Raji (cell line): ENCODE measurements around the gene INTS13.

Experiments used
- POLR2A ChIP-seq: IDR thresholded peaks from 2 replicates; pipeline ENCODE4 v1.6.1; 2011; ENCODE audit warnings: low read depth, low read length, control low read depth; ENCODE audit not compliant: insufficient read depth

INTS13 gene

GRCh38 chr12:26939192-26939832 is 1.5 kb upstream of the INTS13 start:
- no peak for TF ChIP-seq POLR2A

- TF ChIP-seq POLR2A: no peak
Observed at GRCh38 chr12:26938701-26939062, 901 bp upstream of the INTS13 start.

- TF ChIP-seq POLR2A: no peak
Observed at GRCh38 chr12:26937443-26937862, 328 bp downstream of the INTS13 start.

GRCh38 chr12:26936559-26937442 is 980 bp downstream of the INTS13 start:
- no peak for TF ChIP-seq POLR2A

- no peak for TF ChIP-seq POLR2A
Observed at GRCh38 chr12:26935636-26936378, 2.0 kb downstream of the INTS13 start.

GRCh38 chr12:26929590-26929989 is 8.2 kb downstream of the INTS13 start:
- TF ChIP-seq POLR2A: no peak

GRCh38 chr12:26928661-26929060 is 9.1 kb downstream of the INTS13 start:
- no peak for TF ChIP-seq POLR2A

- no peak for TF ChIP-seq POLR2A
Observed at GRCh38 chr12:26921886-26922285, 15.9 kb downstream of the INTS13 start.

GRCh38 chr12:26919216-26919555 is 18.6 kb downstream of the INTS13 start:
- no peak for TF ChIP-seq POLR2A

GRCh38 chr12:26918321-26919215 is 19.2 kb downstream of the INTS13 start:
- no peak for TF ChIP-seq POLR2A

- no peak for TF ChIP-seq POLR2A
Observed at GRCh38 chr12:26906704-26907103, 31.1 kb downstream of the INTS13 start.

GRCh38 chr12:26906024-26906423 is 31.8 kb downstream of the INTS13 start:
- TF ChIP-seq POLR2A: no peak

- no peak for TF ChIP-seq POLR2A
Observed at GRCh38 chr12:26896913-26897312, 40.9 kb downstream of the INTS13 start.

- no peak for TF ChIP-seq POLR2A
Observed at GRCh38 chr12:26895672-26896071, 42.1 kb downstream of the INTS13 start.

GRCh38 chr12:26891704-26892103 is 46.1 kb downstream of the INTS13 start:
- no peak for TF ChIP-seq POLR2A
